AG09319 (cell line): ENCODE measurements around the gene NPB.

Experiments
- DNase-seq: peaks from one replicate; pipeline ENCODE4 v3.0.0-alpha.2; 2010; ENCODE audit warnings: low read depth; ENCODE audit errors: extremely low read depth
- CTCF ChIP-seq: IDR thresholded peaks from 2 replicates; pipeline ENCODE4 v1.5.1; 2011; ENCODE audit warnings: low read depth, mild to moderate bottlenecking, inconsistent platforms, low read length, moderate library complexity

NPB gene

GRCh38 chr17:81947189-81947588 is 45.2 kb downstream of the NPB start, which contains the start of gene MYADML2:
TSS of gene MYADML2 (minus strand) at chr17:81947233. CDS start at chr17:81941741, 5,492 bp downstream.
- DNase-seq: no peak
- no peak for TF ChIP-seq CTCF

DNA sequence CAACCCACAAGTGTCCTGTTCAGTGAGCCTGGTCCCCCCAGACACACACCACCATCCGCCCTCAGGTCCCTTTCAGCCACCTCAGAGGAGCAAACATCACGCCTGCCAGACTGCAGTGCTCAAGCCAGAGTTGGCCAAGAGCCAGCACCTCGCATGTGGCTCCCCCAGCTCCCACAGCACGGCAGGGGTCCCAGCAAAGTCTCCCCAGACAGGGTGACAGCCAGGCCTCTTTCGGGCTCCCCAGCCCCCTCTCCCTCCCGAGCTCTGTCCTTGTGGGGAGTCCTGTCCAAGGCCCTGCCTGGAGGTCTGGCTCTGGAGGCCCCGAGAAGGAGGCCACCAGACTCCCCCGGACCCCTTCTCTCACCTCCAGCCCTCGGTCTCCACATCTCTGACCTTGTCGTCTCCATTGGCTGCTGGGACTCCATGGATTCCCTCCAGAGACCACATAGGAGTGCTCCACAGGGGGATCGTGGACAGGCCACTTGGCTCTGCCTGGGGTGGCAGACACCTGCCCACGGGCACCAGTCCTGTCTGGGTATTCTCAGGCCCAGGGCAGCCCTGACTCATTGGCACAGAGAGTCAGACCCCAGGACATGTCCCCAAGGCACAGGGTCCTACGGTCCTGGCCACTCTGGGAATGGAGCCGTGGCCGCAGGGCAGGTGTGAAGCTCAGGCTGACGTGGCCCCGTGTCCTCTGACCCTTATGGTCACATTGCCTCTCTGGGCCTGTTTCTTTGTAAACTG is 46.8 kb downstream of the NPB start:
- TF ChIP-seq CTCF: no peak
- no peak for DNase-seq

- TF ChIP-seq CTCF: no peak
- no peak for DNase-seq
These were observed 48.5 kb downstream of the NPB start for GRCh38 chr17:81950501-81950900.

DNA sequence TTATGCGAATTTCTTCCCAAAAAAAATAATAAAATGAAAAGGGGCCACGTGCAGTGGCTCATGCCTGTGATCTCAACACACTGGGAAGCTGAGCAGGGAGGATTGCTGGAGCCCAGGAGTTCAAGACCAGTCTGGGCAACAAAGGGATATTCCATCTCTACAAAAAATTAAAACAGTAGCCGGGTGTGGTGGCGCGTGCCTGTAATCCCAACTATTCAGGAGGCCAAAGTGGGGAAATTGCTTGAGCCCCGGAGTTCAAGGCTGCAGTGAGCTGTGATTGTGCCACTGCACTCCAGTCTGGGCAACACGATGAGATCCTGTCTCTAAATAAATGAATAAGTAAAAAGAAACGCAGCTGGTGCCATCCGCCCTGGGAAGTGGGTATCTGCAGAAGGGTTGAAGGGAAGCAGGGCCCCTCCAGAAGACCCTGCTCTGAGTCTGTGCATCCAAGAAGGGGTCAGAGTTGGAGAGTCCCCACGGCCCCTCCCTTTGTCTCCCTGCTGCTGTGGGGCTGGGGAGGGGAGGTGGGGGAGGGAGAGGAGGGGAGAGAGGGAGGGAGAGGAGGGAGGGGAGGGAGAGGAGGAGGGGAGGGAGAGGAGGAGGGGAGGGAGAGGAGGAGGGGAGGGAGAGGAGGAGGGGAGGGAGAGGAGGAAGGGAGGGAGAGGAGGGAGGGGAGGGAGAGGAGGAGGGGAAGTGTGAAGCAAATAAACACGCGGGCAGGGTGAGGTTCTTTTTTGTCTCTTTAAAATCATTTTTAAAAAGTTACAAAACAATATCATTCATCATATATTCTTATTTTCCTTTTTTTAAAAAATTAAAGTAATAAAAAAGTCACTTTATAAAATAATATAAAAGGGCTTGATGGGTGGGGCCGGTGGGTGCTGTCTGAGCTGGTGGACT is 50.0 kb downstream of the NPB start:
- DNase-seq: no peak
- no peak for TF ChIP-seq CTCF
